ENCODE data around the gene STX4. TPM values are rescaled to one million over a fixed set of nuclear protein-coding genes. Genes with fewer than 3 reads are reported as not detected.
A peak's percentile ranks its signal among the peaks of the same experiment; 100 is the strongest.

Gene STX4
- total RNA-seq, 4 donors from 2014 or later = 19.0 to 35.9 (median 25.1) TPM

- peaks cover 7 to 23% (median 8%) of the 10 kb centered on the region in 3 donors for H3K4me1 ChIP-seq
- intact Hi-C loops (cut with DNase I) = loop anchor here (5.0 kb wide), 2 partner anchors 156 to 456 kb away; partner anchors contain the start of gene ZNF843
- no peaks in the 10 kb centered on the region for H3K27me3 ChIP-seq
- no peak for DNase-seq
- H3K27ac ChIP-seq = peak overlapping the region in 2 of 4 donors; percentile 77 to 83
- WGBS, 2 donors = 90 to 92% methylated on average over 2 to 12 of the region's 29 CpGs
- H3K36me3 ChIP-seq = peaks cover 2 to 50% (median 11%) of the 10 kb centered on the region in 3 donors
- H3K9me3 ChIP-seq = no peaks in the 10 kb centered on the region
- TF ChIP-seq POLR2A (IDR thresholded peaks at IDR 0.05) (no peak), CTCF (IDR thresholded peaks at IDR 0.05) (peak in 1 of 6 experiments; percentile 4)
- peak overlapping the region in 1 of 4 donors; percentile 68 for H3K4me3 ChIP-seq
These were observed 47.0 kb upstream of the STX4 start for GRCh38 chr16:30986129-30986991.

DNA sequence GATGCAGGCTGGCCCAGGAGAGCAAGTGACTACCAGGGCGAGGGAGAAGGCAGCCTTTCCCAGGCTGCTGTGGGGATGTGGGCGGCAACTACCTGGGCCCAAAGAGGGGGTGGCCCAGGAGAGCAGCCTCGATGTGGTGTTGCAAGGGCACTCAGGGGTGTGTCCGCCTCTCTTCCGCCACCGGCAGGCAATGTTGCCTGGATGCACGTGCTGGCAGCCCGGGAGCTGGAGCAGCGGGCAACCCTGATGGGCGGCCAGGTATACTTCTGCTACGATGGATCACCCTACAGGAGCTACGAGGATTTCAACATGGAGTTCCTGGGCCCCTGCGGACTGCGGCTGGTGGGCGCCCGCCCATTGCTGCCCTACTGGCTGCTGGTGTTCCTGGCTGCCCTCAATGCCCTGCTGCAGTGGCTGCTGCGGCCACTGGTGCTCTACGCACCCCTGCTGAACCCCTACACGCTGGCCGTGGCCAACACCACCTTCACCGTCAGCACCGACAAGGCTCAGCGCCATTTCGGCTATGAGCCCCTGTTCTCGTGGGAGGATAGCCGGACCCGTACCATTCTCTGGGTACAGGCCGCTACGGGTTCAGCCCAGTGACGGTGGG lies 45.7 kb upstream of the STX4 start:
- H3K9me3 ChIP-seq = no peaks in the 10 kb centered on the region
- 75 to 87% methylated on average over 2 to 13 of the region's 30 CpGs for WGBS, 2 donors
- H3K27ac ChIP-seq = no peak overlapping the region
- H3K36me3 ChIP-seq = peaks cover 0 to 37% (median 6%) of the 10 kb centered on the region in 3 donors
- TF ChIP-seq POLR2A (IDR thresholded peaks at IDR 0.05) (no peak), CTCF (IDR thresholded peaks at IDR 0.05) (no peak)
- intact Hi-C loops (cut with DNase I) = loop anchor here (5.0 kb wide), 2 partner anchors 155 to 455 kb away; partner anchors contain the start of gene ZNF843
- H3K4me3 ChIP-seq = no peak overlapping the region
- H3K4me1 ChIP-seq = peaks cover 7 to 20% (median 8%) of the 10 kb centered on the region in 3 donors
- H3K27me3 ChIP-seq = no peaks in the 10 kb centered on the region
- DNase-seq = no peak

DNA sequence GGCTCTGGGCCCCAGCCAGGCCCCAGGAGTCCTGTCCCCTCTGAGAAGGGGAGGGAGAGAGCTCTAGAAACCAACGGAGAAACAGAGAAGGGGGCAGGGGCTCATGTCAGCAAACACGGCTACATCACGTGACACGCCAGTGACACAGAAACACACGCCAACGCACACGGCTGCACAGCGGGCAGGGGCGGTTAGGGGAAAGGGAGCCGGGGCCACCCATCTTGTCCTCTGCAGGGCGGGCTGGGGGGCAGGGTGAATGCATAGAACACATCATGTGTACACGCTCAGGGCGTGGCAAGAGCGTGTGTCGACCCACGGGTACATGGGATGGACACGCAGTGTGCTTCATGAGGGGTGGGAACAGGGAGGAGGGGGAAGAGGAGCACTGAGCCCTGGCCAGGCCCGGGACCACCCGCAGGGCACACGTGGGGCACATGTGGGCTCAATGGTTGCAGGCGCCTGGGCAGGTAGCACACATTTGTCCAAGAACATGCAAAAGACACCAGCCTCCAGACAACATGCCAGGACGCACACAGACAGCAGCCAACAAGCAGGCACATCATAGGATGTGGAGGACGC lies 43.8 kb upstream of the STX4 start:
- H3K27me3 ChIP-seq = no peaks in the 10 kb centered on the region
- no peaks in the 10 kb centered on the region for H3K9me3 ChIP-seq
- whole genome bisulfite sequencing, 2 donors = 72 to 85% methylated on average over 14 to 18 of the region's 23 CpGs
- no peak overlapping the region for H3K4me3 ChIP-seq
- no peak for DNase-seq
- intact Hi-C loops (cut with DNase I) = loop anchor here (5.0 kb wide), 2 partner anchors 153 to 453 kb away; partner anchors contain the start of gene ZNF843
- TF ChIP-seq CTCF (IDR thresholded peaks at IDR 0.05) = no peak
- no peak for TF ChIP-seq POLR2A (IDR thresholded peaks at IDR 0.05)
- H3K27ac ChIP-seq = no peak overlapping the region
- H3K36me3 ChIP-seq = peaks cover 0 to 18% (median 0%) of the 10 kb centered on the region in 3 donors
- H3K4me1 ChIP-seq = peaks cover 7 to 17% (median 8%) of the 10 kb centered on the region in 3 donors

DNA sequence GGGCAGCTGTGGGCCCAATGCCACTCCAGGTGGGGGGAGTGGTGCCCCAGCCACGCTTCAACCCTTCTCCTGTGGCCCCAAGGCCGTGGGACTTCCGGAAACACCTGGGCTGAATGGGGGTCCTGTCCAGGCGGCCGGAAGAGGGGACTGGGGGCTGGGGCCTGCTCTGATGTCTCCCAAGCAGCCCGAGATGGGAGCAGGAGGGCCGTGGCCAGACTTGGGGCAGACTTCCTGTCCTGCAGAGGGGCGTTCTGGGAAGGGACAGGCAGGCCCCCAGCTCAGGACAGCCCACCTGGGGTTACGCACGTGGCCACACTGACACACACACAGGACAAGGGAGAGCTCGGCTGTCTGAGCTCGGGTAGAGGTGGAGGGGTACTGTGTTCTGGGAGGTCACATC lies 43.3 kb upstream of the STX4 start:
- Histone ChIP-seq H3K27ac (no peak overlapping the region), H3K4me3 (no peak overlapping the region), H3K36me3 (peaks cover 0 to 16% (median 0%) of the 10 kb centered on the region in 3 donors), H3K9me3 (no peaks in the 10 kb centered on the region), H3K4me1 (peaks cover 7 to 11% (median 7%) of the 10 kb centered on the region in 3 donors), H3K27me3 (no peaks in the 10 kb centered on the region)
- DNase-seq = no peak
- 77% methylated on average over 4 of the region's 12 CpGs; no CpG with 5 or more reads in 1 of the 2 donors for WGBS, 2 donors
- no peak for TF ChIP-seq POLR2A (IDR thresholded peaks at IDR 0.05)
- no peak for TF ChIP-seq CTCF (IDR thresholded peaks at IDR 0.05)
- intact Hi-C loops (cut with DNase I) = no loop called here

Measured in esophagus squamous epithelium (tissue), 5 donors.